ENCODE data around the gene SNX4.

DNA sequence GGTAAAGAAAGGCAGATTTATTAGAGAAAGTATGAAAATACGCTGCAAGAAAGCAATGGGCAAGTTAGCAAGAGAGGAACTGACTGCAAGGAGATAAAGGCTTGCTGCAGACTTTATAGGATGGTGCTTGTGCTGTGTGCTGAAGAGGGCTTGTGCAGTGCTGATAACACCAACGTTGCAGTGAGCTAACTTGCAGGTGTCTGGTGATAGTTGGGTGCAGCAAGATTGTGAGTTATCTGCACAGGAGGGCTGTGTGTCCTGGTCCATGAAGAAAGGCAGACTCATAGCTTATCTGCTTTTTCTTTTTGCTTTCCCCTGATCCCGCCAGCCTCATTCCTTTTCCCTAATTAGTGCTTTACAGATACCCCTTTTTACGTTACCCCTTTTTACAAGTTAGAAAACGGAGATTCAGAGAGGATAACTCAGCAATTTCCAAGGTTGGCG, 86.9 kb downstream of the SNX4 start:
- no peak for TF ChIP-seq EZH2 (IDR thresholded peaks at IDR 0.05; ENCODE audit: borderline replicate concordance, insufficient read depth, low read depth, low read length, poor library complexity, severe bottlenecking)
- no peak for TF ChIP-seq CTCF (IDR thresholded peaks at IDR 0.05)
